GM20000 (cell line): ENCODE measurements around the gene CLCN2.
A peak's percentile ranks its signal among the peaks of the same experiment; 100 is the strongest.

ENCODE experiments used
- DNase-seq: peaks from one replicate; pipeline ENCODE4 v3.0.0; 2012; ENCODE audit warnings: low spot score
- CTCF ChIP-seq: IDR thresholded peaks from 2 replicates; pipeline ENCODE4 v1.5.1; 2012; ENCODE audit warnings: mild to moderate bottlenecking, control low read depth; ENCODE audit errors: extremely low read depth, missing control alignments

Gene CLCN2

GRCh38 chr3:184358124-184358767, 3.2 kb downstream of the CLCN2 start:
- DNase-seq: no peak
- no peak for TF ChIP-seq CTCF

- DNase-seq: no peak
- no peak for TF ChIP-seq CTCF
Observed at GRCh38 chr3:184357248-184358123, 3.9 kb downstream of the CLCN2 start.

- no peak for DNase-seq
Observed at GRCh38 chr3:184355261-184356040, 6.0 kb downstream of the CLCN2 start.

GRCh38 chr3:184354754-184355153, 6.7 kb downstream of the CLCN2 start:
- no peak for DNase-seq
- TF ChIP-seq CTCF: no peak

More at GRCh38 chr3:184355261-184356040, 6.0 kb downstream of the CLCN2 start:
- TF ChIP-seq CTCF: no peak

DNA sequence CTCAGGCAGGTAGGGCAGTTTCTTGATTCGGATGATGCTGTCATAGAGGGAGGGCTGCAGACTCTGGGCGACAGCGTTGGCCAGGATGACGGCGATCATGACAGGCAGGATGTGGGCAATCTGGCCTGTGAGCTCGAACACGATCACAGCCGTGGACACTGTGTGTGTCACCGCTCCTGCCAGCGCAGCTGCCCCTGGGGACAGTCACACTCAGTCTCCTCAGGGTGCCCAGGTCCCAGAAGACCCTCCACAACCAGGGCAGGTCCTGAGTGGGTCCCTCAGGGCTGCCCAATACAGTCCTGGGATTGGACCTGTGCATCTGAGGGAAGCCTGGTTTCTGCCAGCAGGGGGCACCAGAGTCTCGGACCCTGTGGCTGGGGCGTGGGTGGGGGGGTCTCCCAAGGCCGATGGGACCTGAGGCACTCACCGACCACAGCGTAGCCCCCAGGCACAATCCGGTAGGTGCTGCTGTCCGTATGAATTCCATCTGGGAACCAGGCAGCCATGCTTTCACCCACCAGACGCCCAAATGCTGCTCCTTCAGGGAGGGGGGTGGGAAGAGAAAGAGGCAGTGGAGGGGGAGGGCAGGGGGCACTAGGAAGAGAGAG, 7.2 kb downstream of the CLCN2 start:
- TF ChIP-seq CTCF: peak; percentile 50
- peak; percentile 83 for DNase-seq

DNA sequence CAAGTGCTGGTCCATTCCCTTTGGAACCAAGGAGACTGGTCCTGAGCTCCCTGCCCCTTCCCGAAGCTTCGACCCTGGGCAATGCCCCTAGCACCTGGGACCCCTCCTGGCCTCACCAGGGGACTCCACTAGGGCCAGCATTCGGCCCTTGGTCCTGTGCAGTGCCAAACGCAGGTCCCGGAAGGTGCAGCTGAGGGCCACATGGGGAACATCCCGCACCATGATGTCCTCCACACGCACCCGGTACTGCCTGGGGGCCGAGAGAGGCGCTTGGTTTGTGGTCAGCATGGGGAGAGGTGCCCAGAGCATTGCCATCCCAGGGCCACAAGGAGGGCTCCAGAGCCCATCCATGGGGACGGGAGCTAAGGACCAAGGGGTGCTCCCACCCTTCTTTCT, 7.9 kb downstream of the CLCN2 start:
- TF ChIP-seq CTCF: no peak
- no peak for DNase-seq
